Sigmoid colon (tissue), 7 donors: ENCODE data around the gene NQO2. TPM values are rescaled to one million over a fixed set of nuclear protein-coding genes. Genes with fewer than 3 reads are reported as not detected.
A peak's percentile ranks its signal among the peaks of the same experiment; 100 is the strongest.
"Not testable (repeated sequence)": the region's sequence is repeated elsewhere in the genome, so short reads cannot be mapped to it uniquely, and the experiment has no call there.

Experiments
- DNase-seq: peaks from one replicate; pipeline ENCODE4 v3.0.0-alpha.2; 2019
- H3K27ac ChIP-seq, 4 donors: fragments of 200-600 bp; sonication (generic); one replicate each; pipeline ENCODE4 v1.5.1; 2016 to 2019; ENCODE audit warnings: mild to moderate bottlenecking in 1 of 4
- H3K27me3 ChIP-seq, 3 donors: fragments of 200-600 bp; sonication (generic); one replicate each; pipeline ENCODE4 v1.5.1; 2019; ENCODE audit warnings: mild to moderate bottlenecking in 1 of 3
- H3K36me3 ChIP-seq, 4 donors: fragments of 200-600 bp; sonication (generic); one replicate each; pipeline ENCODE4 v1.5.1; 2016 to 2019
- H3K4me1 ChIP-seq, 4 donors: fragments of 200-600 bp; sonication (generic); one replicate each; pipeline ENCODE4 v1.5.1; 2017 to 2019
- H3K4me3 ChIP-seq, 4 donors: fragments of 200-600 bp; sonication (generic); one replicate each; pipeline ENCODE4 v1.5.1; 2017 to 2019; ENCODE audit warnings: mild to moderate bottlenecking in 2 of 4, moderate library complexity in 1 of 4
- H3K9me3 ChIP-seq, 4 donors: fragments of 200-600 bp in 3 of 4; sonication (generic) in 3 of 4; one replicate each; pipeline versions ENCODE4 v1.5.1 to v1.6.1; 2013 to 2019
- CTCF ChIP-seq, 4 experiments: fragments of 450-650 bp in 3 of 4; fragments of 200-600 bp in 1 of 4; IDR thresholded peaks; one replicate each; pipeline ENCODE4 v1.5.1; 2016 to 2019; ENCODE audit warnings: antibody characterized with exemption in 4 of 4, mild to moderate bottlenecking in 3 of 4, moderate library complexity in 2 of 4
- EP300 ChIP-seq, 4 donors: sonication (generic); formaldehyde crosslinking; IDR thresholded peaks; one replicate each; pipeline ENCODE4 v1.6.1; 2017; ENCODE audit warnings: antibody characterized with exemption in 4 of 4
- POLR2A ChIP-seq, 2 donors: fragments of 450-650 bp; IDR thresholded peaks; one replicate each; pipeline ENCODE4 v1.6.1; 2016; ENCODE audit warnings: antibody characterized with exemption in 2 of 2, mild to moderate bottlenecking in 2 of 2, moderate library complexity in 2 of 2
- POLR2AphosphoS5 ChIP-seq, 4 donors: sonication (generic); formaldehyde crosslinking; IDR thresholded peaks; one replicate each; pipeline ENCODE4 v1.6.1; 2017; ENCODE audit warnings: antibody characterized with exemption in 4 of 4
- WGBS, 2 donors: extraction: QIAGEN DNeasy Blood & Tissue Kit; methylation state at CpG; one replicate each; pipeline ENCODE4 v1.1.7; 2013; 5-methylcytosine and 5-hydroxymethylcytosine counted together
- intact Hi-C: fragments of 100-400 bp; cut with DNase I; formaldehyde crosslinking; loops from one replicate; pipeline ENCODE4 v1.15.1; 2023
- polyA plus RNA-seq, 3 donors: library from polyadenylated mRNA; stranded (reverse); fragments of 200-250 nt; gene quantifications; one replicate each; pipeline ENCODE4 v1.2.3, GENCODE V29; 2013
- total RNA-seq, 4 donors: library from RNA; depleted of rRNA; stranded (reverse); fragments of >200 nt; gene quantifications; one replicate each; pipeline ENCODE4 v1.1.0, GENCODE V29; 2016
- donor health status: healthy with polysubstance abuse.
- donor health status: Bipolar disorder and iron deficiency.
- donor health status: healthy.

Gene NQO2
- total and polyA plus RNA-seq, 7 donors, result 12.5 to 33.2 (median 16.1) TPM

GRCh38 chr6:2998998-2999617, 586 bp upstream of the NQO2 start:
- intact Hi-C loops, result loop anchor here (1.0 to 5.0 kb wide), 3 partner anchors 54 to 258 kb away; partner anchors contain the start of gene PSMG4

GRCh38 chr6:3001146-3001772, 1.6 kb downstream of the NQO2 start:
- Histone ChIP-seq H3K27ac (peak overlapping the region in 1 of 4 donors; percentile 90), H3K9me3 (no peaks in the 10 kb centered on the region), H3K36me3 (peaks cover 0 to 21% (median 3%) of the 10 kb centered on the region in 4 donors), H3K4me3 (no peak overlapping the region), H3K4me1 (peaks cover 0 to 21% (median 16%) of the 10 kb centered on the region in 4 donors), H3K27me3 (no peaks in the 10 kb centered on the region)
- no peak for DNase-seq
- intact Hi-C loops, result loop anchor here (2.0 kb wide), 1 partner anchor 22 kb away; no protein-coding TSS in a partner anchor
- no peak for TF ChIP-seq CTCF (IDR thresholded peaks at IDR 0.05)
- WGBS, 2 donors, result 92 to 94% methylated on average over 11 of the region's 11 CpGs

More at GRCh38 chr6:2998998-2999617, 586 bp upstream of the NQO2 start:
- no peaks in the 10 kb centered on the region for H3K27me3 ChIP-seq
- peak overlapping the region; percentile 45 to 93 (median 68) for H3K4me3 ChIP-seq
- DNase-seq, result no peak
- H3K36me3 ChIP-seq, result no peaks in the 10 kb centered on the region
- 1% methylated on average over 30 of the region's 30 CpGs for WGBS, 2 donors
- peaks cover 0 to 21% (median 16%) of the 10 kb centered on the region in 4 donors for H3K4me1 ChIP-seq
- H3K9me3 ChIP-seq, result no peaks in the 10 kb centered on the region
- TF ChIP-seq POLR2A (IDR thresholded peaks at IDR 0.05) (no peak), POLR2AphosphoS5 (IDR thresholded peaks at IDR 0.05) (peak in 3 of 4 donors; percentile 6 to 62 (median 34))
- H3K27ac ChIP-seq, result peak overlapping the region; percentile 85 to 90 (median 89)

- WGBS, 2 donors, result 38 to 57% methylated on average over 2 of the region's 2 CpGs
- no peak for DNase-seq
- intact Hi-C loops, result loop anchor here (2.0 kb wide), 1 partner anchor 21 kb away; no protein-coding TSS in a partner anchor
- Histone ChIP-seq H3K27me3 (no peaks in the 10 kb centered on the region), H3K9me3 (no peaks in the 10 kb centered on the region), H3K4me3 (no peak overlapping the region), H3K36me3 (peaks cover 0 to 27% (median 7%) of the 10 kb centered on the region in 4 donors), H3K27ac (no peak overlapping the region), H3K4me1 (peaks cover 0 to 21% (median 16%) of the 10 kb centered on the region in 4 donors)
- TF ChIP-seq POLR2AphosphoS5 (IDR thresholded peaks at IDR 0.05) (no peak), POLR2A (IDR thresholded peaks at IDR 0.05) (no peak), EP300 (IDR thresholded peaks at IDR 0.05) (no peak), CTCF (IDR thresholded peaks at IDR 0.05) (peak in 3 of 4 experiments; percentile 24 to 40 (median 30))
Measured at GRCh38 chr6:3001773-3002293, 2.1 kb downstream of the NQO2 start.

GRCh38 chr6:3003226-3003625, 3.5 kb downstream of the NQO2 start:
- H3K4me3 ChIP-seq, H3K27me3 ChIP-seq, H3K9me3 ChIP-seq, DNase-seq, intact Hi-C loops, H3K27ac ChIP-seq: not testable (repeated sequence)
- 72 to 89% methylated on average over 4 of the region's 5 CpGs for WGBS, 2 donors
- peaks cover 0 to 21% (median 16%) of the 10 kb centered on the region in 4 donors for H3K4me1 ChIP-seq
- peaks cover 4 to 39% (median 11%) of the 10 kb centered on the region in 4 donors for H3K36me3 ChIP-seq

GRCh38 chr6:3005077-3005476, 5.4 kb downstream of the NQO2 start:
- TF ChIP-seq POLR2A (IDR thresholded peaks at IDR 0.05) (no peak), POLR2AphosphoS5 (IDR thresholded peaks at IDR 0.05) (no peak), CTCF (IDR thresholded peaks at IDR 0.05) (no peak), EP300 (IDR thresholded peaks at IDR 0.05) (no peak)
- WGBS, 2 donors, result 93 to 96% methylated on average over 9 of the region's 9 CpGs
- Histone ChIP-seq H3K36me3 (peaks cover 5 to 55% (median 20%) of the 10 kb centered on the region in 4 donors), H3K9me3 (no peaks in the 10 kb centered on the region), H3K27me3 (no peaks in the 10 kb centered on the region), H3K4me3 (no peak overlapping the region), H3K4me1 (peaks cover 0 to 12% (median 6%) of the 10 kb centered on the region in 4 donors), H3K27ac (no peak overlapping the region)
- intact Hi-C loops, result no loop called here
- DNase-seq, result no peak
